Measurements from ENCODE around the gene SLC9A8.

SLC9A8 gene

GRCh38 chr20:49915380-49916145 lies 102.9 kb downstream of the SLC9A8 start, which contains the start of gene SPATA2 (continued):
- TF ChIP-seq ZNF501 (tag by site-specific recombination; IDR thresholded peaks at IDR 0.05) (0 out of 2 replicates have a peak, but pooled peaks have one; percentile 17), ZNF629 (tag by site-specific recombination; IDR thresholded peaks at IDR 0.05) (peak; percentile 98), ZNF624 (tag by site-specific recombination; IDR thresholded peaks at IDR 0.05) (no peak), KLF9 (tag by site-specific recombination; IDR thresholded peaks at IDR 0.05; ENCODE audit: low read depth) (0 out of 2 replicates have a peak, but pooled peaks have one; percentile 10), ZEB2 (tag by site-specific recombination; IDR thresholded peaks at IDR 0.05) (peak; percentile 56; the same call in 1 of the 2 replicates), IKZF3 (tag by site-specific recombination; IDR thresholded peaks at IDR 0.05) (no peak), ZBTB11 (tag by site-specific recombination; conservative IDR thresholded peaks at IDR 0.05; ENCODE audit: low read depth) (peak; percentile 96), SP3 (tag by site-specific recombination; IDR thresholded peaks at IDR 0.05) (peak; percentile 90), ZNF155 (tag by site-specific recombination; IDR thresholded peaks at IDR 0.05) (no peak), ZNF785 (tag by site-specific recombination; IDR thresholded peaks at IDR 0.05) (0 out of 2 replicates have a peak, but pooled peaks have one; percentile 33), ZNF610 (tag by site-specific recombination; IDR thresholded peaks at IDR 0.05; ENCODE audit: borderline replicate concordance) (peak; percentile 52; the same call in 1 of the 2 replicates), GLIS2 (tag by site-specific recombination; IDR thresholded peaks at IDR 0.05) (no peak; the same call in 1 of the 2 replicates), KLF8 (tag by site-specific recombination; IDR thresholded peaks at IDR 0.05) (peak; percentile 74; the same call in 1 of the 2 replicates), ZNF24 (tag by site-specific recombination; IDR thresholded peaks at IDR 0.05) (peak; percentile 56; the same call in 1 of the 2 replicates)
- TF ChIP-seq, protein P1, sequence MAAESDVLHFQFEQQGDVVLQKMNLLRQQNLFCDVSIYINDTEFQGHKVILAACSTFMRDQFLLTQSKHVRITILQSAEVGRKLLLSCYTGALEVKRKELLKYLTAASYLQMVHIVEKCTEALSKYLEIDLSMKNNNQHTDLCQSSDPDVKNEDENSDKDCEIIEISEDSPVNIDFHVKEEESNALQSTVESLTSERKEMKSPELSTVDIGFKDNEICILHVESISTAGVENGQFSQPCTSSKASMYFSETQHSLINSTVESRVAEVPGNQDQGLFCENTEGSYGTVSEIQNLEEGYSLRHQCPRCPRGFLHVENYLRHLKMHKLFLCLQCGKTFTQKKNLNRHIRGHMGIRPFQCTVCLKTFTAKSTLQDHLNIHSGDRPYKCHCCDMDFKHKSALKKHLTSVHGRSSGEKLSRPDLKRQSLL (tag by site-specific recombination; IDR thresholded peaks at IDR 0.05): no peak
- TF ChIP-seq, protein P2, sequence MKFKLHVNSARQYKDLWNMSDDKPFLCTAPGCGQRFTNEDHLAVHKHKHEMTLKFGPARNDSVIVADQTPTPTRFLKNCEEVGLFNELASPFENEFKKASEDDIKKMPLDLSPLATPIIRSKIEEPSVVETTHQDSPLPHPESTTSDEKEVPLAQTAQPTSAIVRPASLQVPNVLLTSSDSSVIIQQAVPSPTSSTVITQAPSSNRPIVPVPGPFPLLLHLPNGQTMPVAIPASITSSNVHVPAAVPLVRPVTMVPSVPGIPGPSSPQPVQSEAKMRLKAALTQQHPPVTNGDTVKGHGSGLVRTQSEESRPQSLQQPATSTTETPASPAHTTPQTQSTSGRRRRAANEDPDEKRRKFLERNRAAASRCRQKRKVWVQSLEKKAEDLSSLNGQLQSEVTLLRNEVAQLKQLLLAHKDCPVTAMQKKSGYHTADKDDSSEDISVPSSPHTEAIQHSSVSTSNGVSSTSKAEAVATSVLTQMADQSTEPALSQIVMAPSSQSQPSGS (tag by site-specific recombination; IDR thresholded peaks at IDR 0.05; ENCODE audit: low read depth): peak; percentile 94
- TF ChIP-seq, protein P3, sequence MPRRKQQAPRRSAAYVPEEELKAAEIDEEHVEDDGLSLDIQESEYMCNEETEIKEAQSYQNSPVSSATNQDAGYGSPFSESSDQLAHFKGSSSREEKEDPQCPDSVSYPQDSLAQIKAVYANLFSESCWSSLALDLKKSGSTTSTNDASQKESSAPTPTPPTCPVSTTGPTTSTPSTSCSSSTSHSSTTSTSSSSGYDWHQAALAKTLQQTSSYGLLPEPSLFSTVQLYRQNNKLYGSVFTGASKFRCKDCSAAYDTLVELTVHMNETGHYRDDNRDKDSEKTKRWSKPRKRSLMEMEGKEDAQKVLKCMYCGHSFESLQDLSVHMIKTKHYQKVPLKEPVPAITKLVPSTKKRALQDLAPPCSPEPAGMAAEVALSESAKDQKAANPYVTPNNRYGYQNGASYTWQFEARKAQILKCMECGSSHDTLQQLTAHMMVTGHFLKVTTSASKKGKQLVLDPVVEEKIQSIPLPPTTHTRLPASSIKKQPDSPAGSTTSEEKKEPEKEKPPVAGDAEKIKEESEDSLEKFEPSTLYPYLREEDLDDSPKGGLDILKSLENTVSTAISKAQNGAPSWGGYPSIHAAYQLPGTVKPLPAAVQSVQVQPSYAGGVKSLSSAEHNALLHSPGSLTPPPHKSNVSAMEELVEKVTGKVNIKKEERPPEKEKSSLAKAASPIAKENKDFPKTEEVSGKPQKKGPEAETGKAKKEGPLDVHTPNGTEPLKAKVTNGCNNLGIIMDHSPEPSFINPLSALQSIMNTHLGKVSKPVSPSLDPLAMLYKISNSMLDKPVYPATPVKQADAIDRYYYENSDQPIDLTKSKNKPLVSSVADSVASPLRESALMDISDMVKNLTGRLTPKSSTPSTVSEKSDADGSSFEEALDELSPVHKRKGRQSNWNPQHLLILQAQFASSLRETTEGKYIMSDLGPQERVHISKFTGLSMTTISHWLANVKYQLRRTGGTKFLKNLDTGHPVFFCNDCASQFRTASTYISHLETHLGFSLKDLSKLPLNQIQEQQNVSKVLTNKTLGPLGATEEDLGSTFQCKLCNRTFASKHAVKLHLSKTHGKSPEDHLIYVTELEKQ (tag by site-specific recombination; IDR thresholded peaks at IDR 0.05; ENCODE audit: borderline replicate concordance): no peak

Data from HEK293 (cell line).